Transverse colon (tissue), 4 donors: ENCODE data around the gene FOXO4. TPM values are rescaled to one million over a fixed set of nuclear protein-coding genes. Genes with fewer than 3 reads are reported as not detected.

Experiments
- DNase-seq: peaks from one replicate; pipeline ENCODE4 v3.0.0-alpha.2; 2019
- H3K27ac ChIP-seq, 4 donors: fragments of 200-600 bp; sonication (generic); 2 replicates each; pipeline ENCODE4 v1.5.1; 2016 to 2018; ENCODE audit warnings: inconsistent platforms in 4 of 4
- H3K27me3 ChIP-seq: fragments of 200-600 bp; sonication (generic); 2 replicates; pipeline ENCODE4 v1.5.1; 2017; ENCODE audit warnings: inconsistent platforms
- H3K36me3 ChIP-seq, 4 donors: fragments of 200-600 bp; sonication (generic); 2 replicates each; pipeline ENCODE4 v1.5.1; 2017 to 2019; ENCODE audit warnings: inconsistent platforms in 4 of 4
- H3K4me1 ChIP-seq, 4 donors: fragments of 200-600 bp; sonication (generic); 2 replicates each; pipeline ENCODE4 v1.5.1; 2017 to 2020; ENCODE audit warnings: inconsistent platforms in 4 of 4
- H3K4me3 ChIP-seq, 4 donors: fragments of 200-600 bp; sonication (generic); 1 replicate in 1 of 4; 2 replicates in 3 of 4; pipeline versions ENCODE4 v1.5.1 to v1.6.1; 2017 to 2019; ENCODE audit warnings: inconsistent platforms in 4 of 4
- H3K9me3 ChIP-seq, 2 donors: fragments of 200-600 bp; sonication (generic); 2 replicates each; pipeline ENCODE4 v1.5.1; 2017 to 2019; ENCODE audit warnings: inconsistent platforms in 2 of 2
- EP300 ChIP-seq: sonication (generic); formaldehyde crosslinking; IDR thresholded peaks from one replicate; pipeline ENCODE4 v1.6.1; 2017; ENCODE audit warnings: antibody characterized with exemption, low read depth
- POLR2A ChIP-seq: fragments of 450-650 bp; IDR thresholded peaks from one replicate; pipeline ENCODE4 v1.6.1; 2016; ENCODE audit warnings: antibody characterized with exemption, mild to moderate bottlenecking, moderate library complexity
- POLR2AphosphoS5 ChIP-seq, 3 donors: sonication (generic); formaldehyde crosslinking; IDR thresholded peaks; one replicate each; pipeline ENCODE4 v1.6.1; 2016; ENCODE audit warnings: antibody characterized with exemption in 3 of 3
- WGBS, 2 donors: methylation state at CpG; one replicate each; pipeline ENCODE4 v1.1.5; 2018; ENCODE audit warnings: low coverage in 1 of 2; 5-methylcytosine and 5-hydroxymethylcytosine counted together
- in situ Hi-C, 4 donors: fragments of 200-750 bp; cut with MboI; loops; one replicate each; pipeline versions ENCODE4 v1.15.0 to v1.15.1; 2017; ENCODE audit warnings: low sequenced_read_pairs in 3 of 4, low pct_ligation_motif_present in 1 of 4, low pct_unique_long_range_greater_than_20kb in 1 of 4
- intact Hi-C: fragments of 100-400 bp; cut with DNase I; formaldehyde crosslinking; loops from one replicate; pipeline ENCODE4 v1.15.1; 2023; ENCODE audit warnings: low total_unique reads
- total RNA-seq, 4 donors: library from RNA; depleted of rRNA; stranded (reverse); fragments of >200 nt; gene quantifications; one replicate each; pipeline ENCODE4 v1.1.0, GENCODE V29; 2016
- TF ChIP-seq, protein P1 (sequence below), 5 experiments: fragments of 200-600 bp in 3 of 5; fragments of 450-650 bp in 2 of 5; sonication (generic) in 3 of 5; IDR thresholded peaks; 1 replicate in 2 of 5; 2 replicates in 3 of 5; pipeline ENCODE4 v1.5.1; 2016 to 2017; ENCODE audit warnings: antibody characterized with exemption in 5 of 5, inconsistent platforms in 3 of 5, mild to moderate bottlenecking in 2 of 5, moderate library complexity in 1 of 5

Gene FOXO4
- total RNA-seq, 4 donors from 2014 or later: 23.3 to 152 (median 35.4) TPM

DNA sequence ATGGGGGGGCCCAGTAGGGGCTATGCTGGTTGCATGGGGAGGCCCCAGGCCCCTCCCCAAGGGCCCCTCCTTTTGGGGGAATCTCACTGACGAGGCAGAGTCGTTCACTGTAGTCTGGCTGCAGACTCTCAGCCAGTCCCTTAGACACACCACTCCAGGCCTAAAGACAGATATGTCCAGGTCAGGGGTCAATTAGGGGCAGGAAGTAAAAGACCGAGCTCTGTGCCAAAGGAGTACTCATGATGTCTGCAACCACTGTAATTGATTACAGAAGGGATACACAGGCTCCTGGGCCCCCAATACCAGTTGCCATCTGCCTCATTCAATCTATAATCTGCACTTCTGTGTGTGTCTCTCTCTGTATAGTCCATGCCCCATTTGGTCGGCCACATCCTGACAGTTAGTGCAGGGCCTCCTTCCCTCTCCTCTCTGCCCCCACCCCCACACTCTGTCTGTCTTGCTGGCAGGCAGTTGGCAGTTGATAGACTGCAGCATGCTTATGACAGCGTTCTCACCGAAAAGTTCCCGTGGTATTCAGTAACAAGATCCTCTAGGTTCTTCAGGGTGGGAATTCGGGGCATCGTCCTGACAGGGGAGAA lies 12.2 kb downstream of the FOXO4 start:
- Histone ChIP-seq H3K27ac (no peak overlapping the region), H3K27me3 (no peaks in the 10 kb centered on the region), H3K36me3 (no peaks in the 10 kb centered on the region), H3K4me1 (peaks cover 7 to 12% (median 9%) of the 10 kb centered on the region in 4 donors), H3K9me3 (no peaks in the 10 kb centered on the region), H3K4me3 (no peak overlapping the region)
- 62% methylated on average over 9 of the region's 9 CpGs; no CpG with 5 or more reads in 1 of the 2 donors for WGBS, 2 donors
- TF ChIP-seq POLR2A (no peak), EP300 (no peak), POLR2AphosphoS5 (IDR thresholded peaks at IDR 0.05) (no peak)
- TF ChIP-seq, protein P1, sequence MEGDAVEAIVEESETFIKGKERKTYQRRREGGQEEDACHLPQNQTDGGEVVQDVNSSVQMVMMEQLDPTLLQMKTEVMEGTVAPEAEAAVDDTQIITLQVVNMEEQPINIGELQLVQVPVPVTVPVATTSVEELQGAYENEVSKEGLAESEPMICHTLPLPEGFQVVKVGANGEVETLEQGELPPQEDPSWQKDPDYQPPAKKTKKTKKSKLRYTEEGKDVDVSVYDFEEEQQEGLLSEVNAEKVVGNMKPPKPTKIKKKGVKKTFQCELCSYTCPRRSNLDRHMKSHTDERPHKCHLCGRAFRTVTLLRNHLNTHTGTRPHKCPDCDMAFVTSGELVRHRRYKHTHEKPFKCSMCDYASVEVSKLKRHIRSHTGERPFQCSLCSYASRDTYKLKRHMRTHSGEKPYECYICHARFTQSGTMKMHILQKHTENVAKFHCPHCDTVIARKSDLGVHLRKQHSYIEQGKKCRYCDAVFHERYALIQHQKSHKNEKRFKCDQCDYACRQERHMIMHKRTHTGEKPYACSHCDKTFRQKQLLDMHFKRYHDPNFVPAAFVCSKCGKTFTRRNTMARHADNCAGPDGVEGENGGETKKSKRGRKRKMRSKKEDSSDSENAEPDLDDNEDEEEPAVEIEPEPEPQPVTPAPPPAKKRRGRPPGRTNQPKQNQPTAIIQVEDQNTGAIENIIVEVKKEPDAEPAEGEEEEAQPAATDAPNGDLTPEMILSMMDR (IDR thresholded peaks at IDR 0.05): no peak
- no peak for DNase-seq
- intact Hi-C loops: no loop called here
- in situ Hi-C loops: no loop called here

DNA sequence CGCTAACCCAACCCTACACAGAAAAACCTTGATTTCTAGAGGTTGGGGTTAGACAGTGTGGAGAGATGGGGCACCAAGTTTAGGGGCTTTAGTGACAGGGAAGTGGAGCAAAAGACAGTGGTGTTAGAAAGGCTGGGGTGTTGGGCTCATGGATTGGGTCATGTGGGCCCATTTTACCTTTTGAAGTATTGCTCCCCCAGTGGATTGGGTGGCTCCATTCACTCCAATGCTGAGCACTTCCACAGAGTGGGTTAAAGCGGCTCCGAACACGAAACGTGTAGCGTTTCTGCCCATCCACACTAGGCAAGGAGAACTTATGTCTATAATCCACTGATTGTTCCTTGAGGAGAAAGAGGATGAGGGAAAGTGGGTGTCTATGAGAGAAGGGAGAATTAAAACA lies 13.4 kb downstream of the FOXO4 start:
- Histone ChIP-seq H3K27ac (no peak overlapping the region), H3K9me3 (no peaks in the 10 kb centered on the region), H3K27me3 (no peaks in the 10 kb centered on the region), H3K4me1 (peaks cover 0 to 6% (median under 1%) of the 10 kb centered on the region in 4 donors), H3K4me3 (no peak overlapping the region), H3K36me3 (no peaks in the 10 kb centered on the region)
- DNase-seq: no peak
- TF ChIP-seq EP300: no peak
- TF ChIP-seq, protein P1 (IDR thresholded peaks at IDR 0.05): no peak
- TF ChIP-seq POLR2A: no peak
- TF ChIP-seq POLR2AphosphoS5 (IDR thresholded peaks at IDR 0.05): no peak
- intact Hi-C loops (no loop called here), in situ Hi-C loops (no loop called here)
- 86 to 100% methylated on average over 1 to 6 of the region's 6 CpGs for WGBS, 2 donors

DNA sequence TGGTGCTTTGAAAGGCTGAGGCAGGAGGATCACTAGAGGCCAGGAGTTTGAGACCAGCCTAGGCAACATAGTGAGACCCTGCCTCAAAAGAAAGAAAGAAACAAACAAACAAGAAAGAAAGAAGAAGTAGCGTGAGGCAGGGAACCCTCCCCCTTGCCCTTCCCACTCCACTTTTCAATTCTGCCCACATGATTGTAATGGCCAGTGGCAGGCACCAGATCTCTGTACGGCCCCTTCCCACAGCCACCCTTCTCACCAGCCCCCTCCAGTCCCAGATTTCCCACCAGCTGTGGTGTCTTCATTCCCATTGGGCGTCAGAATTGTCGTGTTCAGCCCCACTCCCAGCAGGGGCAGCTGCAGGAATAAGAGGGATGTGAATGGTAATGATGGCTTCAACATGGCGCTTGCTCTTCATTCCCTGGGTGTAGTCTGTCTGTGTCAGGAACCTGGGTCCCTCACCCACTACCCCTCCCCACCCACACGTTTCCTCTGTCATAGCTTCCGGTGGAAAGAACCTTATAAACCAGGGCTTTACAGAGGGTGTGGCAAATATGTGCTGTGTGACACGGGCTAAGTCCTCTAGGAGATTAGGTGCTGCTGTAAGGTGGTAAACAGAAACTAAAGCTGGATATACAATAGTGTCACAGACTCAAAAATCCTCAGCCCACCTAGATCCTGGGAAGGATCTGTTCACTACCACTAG lies 15.6 kb downstream of the FOXO4 start, which contains the start of gene IL2RG:
TSS of gene IL2RG (minus strand) at position 437 of the 703 bp plus-strand sequence. CDS start at position 399, 38 bp downstream.
- Histone ChIP-seq H3K4me1 (peaks cover 0 to 4% (median 0%) of the 10 kb centered on the region in 4 donors), H3K27me3 (no peaks in the 10 kb centered on the region), H3K27ac (peak within 1 kb of the TSS; percentile 44 to 84 (median 68)), H3K4me3 (peak within 1 kb of the TSS in 1 of 4 donors; percentile 48), H3K36me3 (no peaks in the 10 kb centered on the region), H3K9me3 (no peaks in the 10 kb centered on the region)
- peak; percentile 72 for DNase-seq
- intact Hi-C loops (no loop called here), in situ Hi-C loops (no loop called here)
- TF ChIP-seq POLR2A (peak; percentile 92), EP300 (no peak), POLR2AphosphoS5 (IDR thresholded peaks at IDR 0.05) (peak; percentile 58 to 93 (median 90))
- 56% methylated on average over 8 of the region's 8 CpGs; no CpG with 5 or more reads in 1 of the 2 donors for WGBS, 2 donors

DNA sequence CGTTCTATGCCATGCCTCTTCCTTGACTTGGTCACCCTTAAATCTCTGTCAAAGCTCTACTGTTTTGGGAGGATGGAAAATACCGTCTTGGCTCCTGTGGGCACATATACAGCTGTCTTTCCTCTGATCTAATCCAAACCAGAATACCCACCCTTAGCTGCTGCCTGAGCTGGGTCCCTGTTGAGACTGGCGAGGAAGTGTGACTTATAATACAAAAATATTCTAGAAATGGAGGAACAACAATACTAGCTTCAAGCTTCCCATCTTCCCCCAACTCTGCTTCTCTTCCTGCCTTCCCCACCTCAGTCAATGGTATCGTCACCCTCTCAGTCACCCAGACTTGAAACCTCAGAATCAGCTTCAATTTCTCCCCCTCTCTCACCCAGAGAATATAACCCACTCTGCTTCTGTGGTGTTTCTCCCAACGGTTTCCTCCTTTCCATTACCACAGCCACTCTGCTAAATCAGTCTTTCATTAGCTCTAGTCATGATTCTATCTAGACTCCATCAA lies 16.3 kb downstream of the FOXO4 start:
- Histone ChIP-seq H3K4me3 (peak overlapping the region in 1 of 4 donors; percentile 48), H3K27ac (peak overlapping the region; percentile 44 to 84 (median 68)), H3K36me3 (no peaks in the 10 kb centered on the region), H3K9me3 (no peaks in the 10 kb centered on the region), H3K4me1 (peaks cover 0 to 4% (median 0%) of the 10 kb centered on the region in 4 donors), H3K27me3 (no peaks in the 10 kb centered on the region)
- 54% methylated on average over 5 of the region's 5 CpGs; no CpG with 5 or more reads in 1 of the 2 donors for WGBS, 2 donors
- no peak for DNase-seq
- in situ Hi-C loops (no loop called here), intact Hi-C loops (no loop called here)
- TF ChIP-seq EP300: no peak
- TF ChIP-seq POLR2A: no peak
- TF ChIP-seq POLR2AphosphoS5 (IDR thresholded peaks at IDR 0.05): no peak
- TF ChIP-seq, protein P1 (IDR thresholded peaks at IDR 0.05): no peak
